ENCODE results near the gene SDK1. TPM values are rescaled to one million over a fixed set of nuclear protein-coding genes. Genes with fewer than 3 reads are reported as not detected.

Gene SDK1
- total and polyA plus RNA-seq, 2 experiments from 2014 or later: 2.1 to 10.0 TPM

DNA sequence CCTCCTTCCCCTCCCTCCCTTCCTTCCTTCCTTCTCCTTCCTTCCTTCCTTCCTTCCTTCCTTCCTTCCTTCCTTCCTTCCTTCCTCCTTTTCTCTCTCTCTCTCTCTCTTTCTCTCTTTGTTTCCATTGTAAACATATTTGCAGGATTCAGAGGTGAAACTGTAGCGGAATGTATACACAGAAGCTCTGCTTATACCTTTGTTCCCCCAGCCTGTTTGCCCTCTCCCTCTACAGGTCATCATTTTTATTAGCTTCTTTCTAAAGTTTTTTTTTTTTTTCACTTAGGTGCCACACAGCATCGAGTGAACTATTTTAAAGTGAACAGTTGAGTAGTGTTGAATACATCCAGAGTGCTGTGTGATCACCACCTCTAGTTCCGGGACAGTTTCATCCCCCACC lies 20.7 kb downstream of the SDK1 start:
- Histone ChIP-seq H3K9me2 (ENCODE audit: insufficient read depth) (no peaks in the 10 kb centered on the region), H3K36me3 (ENCODE audit: insufficient read depth) (no peaks in the 10 kb centered on the region), H3K4me1 (ENCODE audit: insufficient read depth) (0 out of 2 replicates have a peak, but pooled peaks cover 8% of the 10 kb centered on the region), H3K27me3 (ENCODE audit: insufficient read depth) (no peaks in the 10 kb centered on the region), H3K4me2 (no peak overlapping the region), H4K20me1 (replicated peaks; ENCODE audit: insufficient read depth) (no peaks in the 10 kb centered on the region), H2AFZ (no peak overlapping the region), H3K27ac (ENCODE audit: low read depth) (no peak overlapping the region), H3K79me2 (replicated peaks; ENCODE audit: insufficient read depth) (no peaks in the 10 kb centered on the region), H3K4me3 (no peak overlapping the region), H3F3A (replicated peaks; ENCODE audit: low read depth) (no peaks in the 10 kb centered on the region)
- ATAC-seq (no peak), DNase-seq (ENCODE audit: low spot score) (no peak)
- no peak for TF ChIP-seq STAT1 (IDR thresholded peaks at IDR 0.05; ENCODE audit: unreplicated experiment)
- TF ChIP-seq JUNB (IDR thresholded peaks at IDR 0.05; ENCODE audit: unreplicated experiment): no peak
- TF ChIP-seq, protein P1, sequence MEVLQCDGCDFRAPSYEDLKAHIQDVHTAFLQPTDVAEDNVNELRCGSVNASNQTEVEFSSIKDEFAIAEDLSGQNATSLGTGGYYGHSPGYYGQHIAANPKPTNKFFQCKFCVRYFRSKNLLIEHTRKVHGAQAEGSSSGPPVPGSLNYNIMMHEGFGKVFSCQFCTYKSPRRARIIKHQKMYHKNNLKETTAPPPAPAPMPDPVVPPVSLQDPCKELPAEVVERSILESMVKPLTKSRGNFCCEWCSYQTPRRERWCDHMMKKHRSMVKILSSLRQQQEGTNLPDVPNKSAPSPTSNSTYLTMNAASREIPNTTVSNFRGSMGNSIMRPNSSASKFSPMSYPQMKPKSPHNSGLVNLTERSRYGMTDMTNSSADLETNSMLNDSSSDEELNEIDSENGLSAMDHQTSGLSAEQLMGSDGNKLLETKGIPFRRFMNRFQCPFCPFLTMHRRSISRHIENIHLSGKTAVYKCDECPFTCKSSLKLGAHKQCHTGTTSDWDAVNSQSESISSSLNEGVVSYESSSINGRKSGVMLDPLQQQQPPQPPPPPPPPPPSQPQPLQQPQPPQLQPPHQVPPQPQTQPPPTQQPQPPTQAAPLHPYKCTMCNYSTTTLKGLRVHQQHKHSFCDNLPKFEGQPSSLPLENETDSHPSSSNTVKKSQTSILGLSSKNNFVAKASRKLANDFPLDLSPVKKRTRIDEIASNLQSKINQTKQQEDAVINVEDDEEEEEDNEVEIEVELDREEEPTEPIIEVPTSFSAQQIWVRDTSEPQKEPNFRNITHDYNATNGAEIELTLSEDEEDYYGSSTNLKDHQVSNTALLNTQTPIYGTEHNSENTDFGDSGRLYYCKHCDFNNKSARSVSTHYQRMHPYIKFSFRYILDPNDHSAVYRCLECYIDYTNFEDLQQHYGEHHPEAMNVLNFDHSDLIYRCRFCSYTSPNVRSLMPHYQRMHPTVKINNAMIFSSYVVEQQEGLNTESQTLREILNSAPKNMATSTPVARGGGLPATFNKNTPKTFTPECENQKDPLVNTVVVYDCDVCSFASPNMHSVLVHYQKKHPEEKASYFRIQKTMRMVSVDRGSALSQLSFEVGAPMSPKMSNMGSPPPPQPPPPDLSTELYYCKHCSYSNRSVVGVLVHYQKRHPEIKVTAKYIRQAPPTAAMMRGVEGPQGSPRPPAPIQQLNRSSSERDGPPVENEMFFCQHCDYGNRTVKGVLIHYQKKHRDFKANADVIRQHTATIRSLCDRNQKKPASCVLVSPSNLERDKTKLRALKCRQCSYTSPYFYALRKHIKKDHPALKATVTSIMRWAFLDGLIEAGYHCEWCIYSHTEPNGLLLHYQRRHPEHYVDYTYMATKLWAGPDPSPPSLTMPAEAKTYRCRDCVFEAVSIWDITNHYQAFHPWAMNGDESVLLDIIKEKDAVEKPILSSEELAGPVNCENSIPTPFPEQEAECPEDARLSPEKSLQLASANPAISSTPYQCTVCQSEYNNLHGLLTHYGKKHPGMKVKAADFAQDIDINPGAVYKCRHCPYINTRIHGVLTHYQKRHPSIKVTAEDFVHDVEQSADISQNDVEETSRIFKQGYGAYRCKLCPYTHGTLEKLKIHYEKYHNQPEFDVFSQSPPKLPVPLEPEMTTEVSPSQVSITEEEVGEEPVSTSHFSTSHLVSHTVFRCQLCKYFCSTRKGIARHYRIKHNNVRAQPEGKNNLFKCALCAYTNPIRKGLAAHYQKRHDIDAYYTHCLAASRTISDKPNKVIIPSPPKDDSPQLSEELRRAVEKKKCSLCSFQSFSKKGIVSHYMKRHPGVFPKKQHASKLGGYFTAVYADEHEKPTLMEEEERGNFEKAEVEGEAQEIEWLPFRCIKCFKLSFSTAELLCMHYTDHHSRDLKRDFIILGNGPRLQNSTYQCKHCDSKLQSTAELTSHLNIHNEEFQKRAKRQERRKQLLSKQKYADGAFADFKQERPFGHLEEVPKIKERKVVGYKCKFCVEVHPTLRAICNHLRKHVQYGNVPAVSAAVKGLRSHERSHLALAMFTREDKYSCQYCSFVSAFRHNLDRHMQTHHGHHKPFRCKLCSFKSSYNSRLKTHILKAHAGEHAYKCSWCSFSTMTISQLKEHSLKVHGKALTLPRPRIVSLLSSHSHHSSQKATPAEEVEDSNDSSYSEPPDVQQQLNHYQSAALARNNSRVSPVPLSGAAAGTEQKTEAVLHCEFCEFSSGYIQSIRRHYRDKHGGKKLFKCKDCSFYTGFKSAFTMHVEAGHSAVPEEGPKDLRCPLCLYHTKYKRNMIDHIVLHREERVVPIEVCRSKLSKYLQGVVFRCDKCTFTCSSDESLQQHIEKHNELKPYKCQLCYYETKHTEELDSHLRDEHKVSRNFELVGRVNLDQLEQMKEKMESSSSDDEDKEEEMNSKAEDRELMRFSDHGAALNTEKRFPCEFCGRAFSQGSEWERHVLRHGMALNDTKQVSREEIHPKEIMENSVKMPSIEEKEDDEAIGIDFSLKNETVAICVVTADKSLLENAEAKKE (CRISPR knock-in tag; IDR thresholded peaks at IDR 0.05): no peak
- no peak for TF ChIP-seq POLR2AphosphoS5 (IDR thresholded peaks at IDR 0.05; ENCODE audit: low read depth)
- no peak for TF ChIP-seq EZH2 (IDR thresholded peaks at IDR 0.05; ENCODE audit: low read depth, unreplicated experiment)
- Mint-ChIP-seq H3K4me3 (no peak overlapping the region), H3K9me3 (no peaks in the 10 kb centered on the region), H3K27ac (no peak overlapping the region), H3K27me3 (ENCODE audit: insufficient read depth, low read depth, poor library complexity) (no peaks in the 10 kb centered on the region), H3K4me1 (peaks cover 20% of the 10 kb centered on the region), H3K36me3 (ENCODE audit: low read depth) (peaks cover 6% of the 10 kb centered on the region; the same call in 2 of the 3 replicates)

DNA sequence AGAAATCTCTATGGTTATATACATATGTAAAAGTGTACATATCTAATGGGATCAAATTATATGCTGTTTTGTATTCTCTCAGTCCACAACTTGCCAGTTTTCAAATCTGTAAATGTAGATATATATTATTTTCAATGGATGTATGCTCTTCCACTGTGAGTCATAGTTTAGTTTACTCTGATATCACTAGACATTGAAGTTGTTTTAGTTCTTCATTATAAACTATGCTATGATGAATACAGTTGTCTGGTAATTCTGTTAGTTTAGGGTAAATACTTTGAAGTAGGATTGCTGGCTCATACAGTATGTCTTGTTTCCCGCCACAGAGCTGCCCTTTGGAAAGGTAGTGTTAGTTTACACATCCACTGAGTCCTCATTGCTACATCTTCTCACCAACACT lies 25.2 kb downstream of the SDK1 start:
- no peak overlapping the region for H3K27ac ChIP-seq (ENCODE audit: low read depth)
- Mint-ChIP-seq H3K4me1 (peaks cover 16% of the 10 kb centered on the region; the same call in 2 of the 3 replicates), H3K9me3 (no peaks in the 10 kb centered on the region)

More for the DNA sequence above, 25.2 kb downstream of the SDK1 start:
- H3K4me2 ChIP-seq: no peak overlapping the region
- no peaks in the 10 kb centered on the region for H3F3A ChIP-seq (replicated peaks; ENCODE audit: low read depth)
- no peak overlapping the region for H3K4me3 Mint-ChIP-seq
- H3K27ac Mint-ChIP-seq: no peak overlapping the region
- H3K27me3 ChIP-seq (ENCODE audit: insufficient read depth): no peaks in the 10 kb centered on the region
- no peaks in the 10 kb centered on the region for H3K9me2 ChIP-seq (ENCODE audit: insufficient read depth)
- DNase-seq (ENCODE audit: low spot score) (no peak), ATAC-seq (no peak)
- H3K79me2 ChIP-seq (replicated peaks; ENCODE audit: insufficient read depth): no peaks in the 10 kb centered on the region
- no peak overlapping the region for H2AFZ ChIP-seq
- H4K20me1 ChIP-seq (replicated peaks; ENCODE audit: insufficient read depth): no peaks in the 10 kb centered on the region
- no peak for TF ChIP-seq CREB1 (CRISPR knock-in tag; IDR thresholded peaks at IDR 0.05; ENCODE audit: low read depth)
- no peak for TF ChIP-seq ZNF114 (CRISPR knock-in tag; IDR thresholded peaks at IDR 0.05)
- no peaks in the 10 kb centered on the region for H3K27me3 Mint-ChIP-seq (ENCODE audit: insufficient read depth, low read depth, poor library complexity)
- peaks cover 6% of the 10 kb centered on the region; the same call in 2 of the 3 replicates for H3K36me3 Mint-ChIP-seq (ENCODE audit: low read depth)
- no peaks in the 10 kb centered on the region for H3K36me3 ChIP-seq (ENCODE audit: insufficient read depth)
- H3K4me1 ChIP-seq (ENCODE audit: insufficient read depth): peaks cover 6% of the 10 kb centered on the region; the same call in 1 of the 2 replicates
- no peak overlapping the region for H3K4me3 ChIP-seq

Measured in GM23338 (cell line).